Measurements from ENCODE around the gene GRIK5.
A peak's percentile ranks its signal among the peaks of the same experiment; 100 is the strongest.
"Not testable (repeated sequence)": the region's sequence is repeated elsewhere in the genome, so short reads cannot be mapped to it uniquely, and the experiment has no call there.

The GRIK5 gene

DNA sequence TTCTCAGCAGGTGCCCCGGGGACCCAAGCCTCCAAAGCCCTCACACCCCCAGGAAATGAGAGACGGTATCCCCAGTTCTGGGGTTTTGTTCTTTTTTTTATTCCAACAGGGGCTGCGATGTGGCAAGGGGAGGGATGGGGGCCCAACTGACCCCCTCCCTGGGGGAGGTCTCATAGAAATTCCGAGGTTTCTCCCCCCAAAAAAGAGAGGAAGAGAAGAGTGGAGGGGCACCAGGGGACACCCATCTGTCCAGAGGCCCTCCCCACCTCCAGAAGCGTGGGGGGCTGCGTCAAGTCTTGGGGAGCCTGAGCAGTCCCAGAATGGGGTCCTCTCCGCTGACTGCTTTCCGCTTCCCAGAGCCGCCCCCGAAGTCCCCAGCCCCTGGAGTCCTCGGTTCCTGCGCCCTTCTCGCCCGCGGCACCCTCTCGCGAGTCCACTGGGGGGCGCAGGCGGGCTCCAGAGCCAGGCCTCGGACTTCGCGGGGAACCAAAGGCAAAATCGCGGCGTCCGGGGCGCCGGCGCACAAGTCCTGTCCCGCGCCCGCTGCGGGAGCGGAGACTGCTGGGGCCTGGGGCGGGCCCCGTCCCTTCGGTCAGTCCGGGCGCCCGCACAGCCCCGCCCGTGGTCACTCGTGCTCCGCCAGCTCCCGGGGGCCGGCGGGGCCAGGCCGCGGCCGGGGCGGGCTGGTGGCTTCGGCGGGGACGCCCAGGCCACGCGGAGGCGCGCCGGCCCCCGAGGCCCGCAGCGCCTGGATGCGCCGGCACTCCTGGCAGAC lies 71.6 kb downstream of the GRIK5 start:
- Histone ChIP-seq H3K27me3 (ENCODE audit: control insufficient read depth, insufficient read depth, low read length) (peaks cover 72% of the 10 kb centered on the region), H3K9me3 (ENCODE audit: control insufficient read depth, low read depth, low read length) (no peaks in the 10 kb centered on the region), H3K4me3 (ENCODE audit: low read length) (peak overlapping the region; percentile 19), H3K27ac (ENCODE audit: low read length) (no peak overlapping the region), H3K4me1 (ENCODE audit: control insufficient read depth, low read depth, low read length) (peaks cover 8% of the 10 kb centered on the region), H3K9ac (ENCODE audit: low read length) (no peak overlapping the region), H3K36me3 (ENCODE audit: control insufficient read depth, low read depth, low read length) (peaks cover 2% of the 10 kb centered on the region)

DNA sequence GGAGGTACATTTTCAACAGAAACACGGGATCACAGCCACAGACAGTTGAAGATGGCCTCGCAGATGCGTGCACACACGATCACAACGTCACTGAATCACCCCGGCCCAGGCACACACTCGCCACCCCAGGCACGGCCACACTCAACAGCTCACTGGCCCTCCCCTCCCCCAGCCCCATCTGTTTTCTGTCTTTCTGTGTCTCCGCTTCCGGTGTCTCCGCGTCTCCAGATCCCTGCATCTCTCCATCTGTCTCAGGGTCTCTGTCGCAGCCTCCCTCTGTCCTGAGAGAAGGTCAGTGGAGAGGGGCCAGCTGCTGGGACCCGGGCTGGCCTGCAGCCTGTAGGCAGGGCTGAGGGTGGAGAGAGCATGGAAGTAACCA lies 72.2 kb downstream of the GRIK5 start:
- no peaks in the 10 kb centered on the region for H3K9me3 ChIP-seq (ENCODE audit: control insufficient read depth, low read depth, low read length)
- H3K27ac ChIP-seq (ENCODE audit: low read length): no peak overlapping the region
- H3K4me1 ChIP-seq (ENCODE audit: control insufficient read depth, low read depth, low read length): peaks cover 8% of the 10 kb centered on the region
- H3K9ac ChIP-seq (ENCODE audit: low read length): no peak overlapping the region
- peaks cover 77% of the 10 kb centered on the region for H3K27me3 ChIP-seq (ENCODE audit: control insufficient read depth, insufficient read depth, low read length)
- H3K4me3 ChIP-seq (ENCODE audit: low read length): peak overlapping the region; percentile 19
- peaks cover 2% of the 10 kb centered on the region for H3K36me3 ChIP-seq (ENCODE audit: control insufficient read depth, low read depth, low read length)

DNA sequence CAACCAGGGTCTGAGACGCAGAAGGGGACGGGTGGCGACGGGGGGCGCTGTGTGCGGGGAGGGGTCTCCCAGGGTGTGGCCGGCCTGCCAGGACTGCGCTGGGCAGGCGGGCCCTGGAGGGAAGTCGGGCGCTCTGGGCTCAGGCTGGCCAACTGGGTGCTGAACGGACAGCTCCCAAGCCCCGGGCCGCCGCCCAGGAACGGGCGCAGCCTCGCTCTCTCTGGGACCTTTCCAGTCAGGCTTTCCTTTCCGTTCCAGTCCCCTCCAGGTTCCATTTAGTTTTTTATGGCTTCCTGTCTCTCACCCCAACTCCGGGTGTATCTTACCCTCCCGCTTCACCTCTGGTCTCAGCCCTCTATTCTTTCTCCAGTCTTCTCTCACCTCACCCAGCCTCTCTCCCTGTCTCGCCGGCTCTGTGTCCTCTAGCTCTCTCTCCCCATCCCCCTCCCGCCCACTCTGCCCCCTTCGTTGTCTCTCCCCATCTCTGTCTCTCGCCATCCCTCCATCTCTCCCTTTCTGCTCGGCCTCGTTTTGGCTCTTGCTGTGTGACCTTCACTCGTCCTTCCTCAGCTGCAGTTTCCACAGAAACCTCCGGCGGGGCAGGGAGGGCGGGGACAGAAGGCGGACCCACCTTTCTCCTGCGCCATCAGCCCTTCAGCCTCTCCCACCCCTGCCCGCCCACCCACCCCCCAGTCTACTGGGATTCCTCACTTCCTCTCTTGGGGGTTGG lies 72.7 kb downstream of the GRIK5 start:
- Histone ChIP-seq H3K27me3 (ENCODE audit: control insufficient read depth, insufficient read depth, low read length) (peaks cover 77% of the 10 kb centered on the region), H3K9me3 (ENCODE audit: control insufficient read depth, low read depth, low read length) (no peaks in the 10 kb centered on the region), H3K27ac (ENCODE audit: low read length) (no peak overlapping the region), H3K4me1 (ENCODE audit: control insufficient read depth, low read depth, low read length) (peaks cover 8% of the 10 kb centered on the region), H3K36me3 (ENCODE audit: control insufficient read depth, low read depth, low read length) (peaks cover 2% of the 10 kb centered on the region), H3K4me3 (ENCODE audit: low read length) (peak overlapping the region; percentile 24), H3K9ac (ENCODE audit: low read length) (no peak overlapping the region)

DNA sequence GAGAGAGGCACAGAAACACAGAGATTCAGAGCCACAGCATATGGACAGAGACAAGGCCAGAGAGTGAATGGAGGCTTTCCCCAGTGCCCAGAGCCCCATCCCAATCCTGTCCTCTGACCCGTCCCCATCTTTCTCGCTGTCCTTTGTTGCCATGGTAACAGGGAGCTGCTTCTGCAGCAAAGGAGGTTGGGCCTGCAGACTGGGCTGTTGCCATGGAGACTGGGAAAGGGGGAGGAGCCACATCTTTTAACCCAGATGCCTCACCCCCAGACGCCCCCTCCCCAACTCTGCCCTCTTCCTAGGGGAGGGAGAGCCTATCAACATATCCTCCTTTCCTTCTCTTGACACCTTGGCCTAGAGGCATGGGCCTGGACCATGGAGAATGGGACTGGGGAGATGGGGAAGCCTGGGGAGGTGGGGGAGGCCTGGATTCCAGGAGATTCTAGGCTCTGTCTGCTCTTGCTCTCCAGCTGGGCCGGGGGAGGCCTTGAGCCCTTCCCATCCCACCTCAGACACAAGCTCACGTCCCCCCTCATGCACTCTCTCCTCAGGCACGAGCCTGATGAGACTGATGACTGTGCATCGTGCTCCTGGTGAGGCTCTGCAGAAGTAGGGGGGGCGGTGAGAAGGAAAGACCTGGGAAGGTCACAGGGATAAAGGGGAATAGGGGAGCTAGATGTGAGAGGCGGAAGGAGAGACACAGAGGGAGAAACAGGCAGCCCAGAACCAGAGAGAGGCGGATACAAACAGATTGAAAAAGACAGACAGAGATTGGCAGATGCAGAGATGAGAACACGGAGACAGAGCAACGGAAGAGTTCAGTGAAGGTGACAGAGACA lies 73.8 kb downstream of the GRIK5 start:
- peaks cover 8% of the 10 kb centered on the region for H3K4me1 ChIP-seq (ENCODE audit: control insufficient read depth, low read depth, low read length)
- H3K27me3 ChIP-seq (ENCODE audit: control insufficient read depth, insufficient read depth, low read length): peaks cover 71% of the 10 kb centered on the region
- no peaks in the 10 kb centered on the region for H3K36me3 ChIP-seq (ENCODE audit: control insufficient read depth, low read depth, low read length)
- H3K9me3 ChIP-seq (ENCODE audit: control insufficient read depth, low read depth, low read length): no peaks in the 10 kb centered on the region
- no peak overlapping the region for H3K4me3 ChIP-seq (ENCODE audit: low read length)
- no peak overlapping the region for H3K27ac ChIP-seq (ENCODE audit: low read length)
- no peak overlapping the region for H3K9ac ChIP-seq (ENCODE audit: low read length)

DNA sequence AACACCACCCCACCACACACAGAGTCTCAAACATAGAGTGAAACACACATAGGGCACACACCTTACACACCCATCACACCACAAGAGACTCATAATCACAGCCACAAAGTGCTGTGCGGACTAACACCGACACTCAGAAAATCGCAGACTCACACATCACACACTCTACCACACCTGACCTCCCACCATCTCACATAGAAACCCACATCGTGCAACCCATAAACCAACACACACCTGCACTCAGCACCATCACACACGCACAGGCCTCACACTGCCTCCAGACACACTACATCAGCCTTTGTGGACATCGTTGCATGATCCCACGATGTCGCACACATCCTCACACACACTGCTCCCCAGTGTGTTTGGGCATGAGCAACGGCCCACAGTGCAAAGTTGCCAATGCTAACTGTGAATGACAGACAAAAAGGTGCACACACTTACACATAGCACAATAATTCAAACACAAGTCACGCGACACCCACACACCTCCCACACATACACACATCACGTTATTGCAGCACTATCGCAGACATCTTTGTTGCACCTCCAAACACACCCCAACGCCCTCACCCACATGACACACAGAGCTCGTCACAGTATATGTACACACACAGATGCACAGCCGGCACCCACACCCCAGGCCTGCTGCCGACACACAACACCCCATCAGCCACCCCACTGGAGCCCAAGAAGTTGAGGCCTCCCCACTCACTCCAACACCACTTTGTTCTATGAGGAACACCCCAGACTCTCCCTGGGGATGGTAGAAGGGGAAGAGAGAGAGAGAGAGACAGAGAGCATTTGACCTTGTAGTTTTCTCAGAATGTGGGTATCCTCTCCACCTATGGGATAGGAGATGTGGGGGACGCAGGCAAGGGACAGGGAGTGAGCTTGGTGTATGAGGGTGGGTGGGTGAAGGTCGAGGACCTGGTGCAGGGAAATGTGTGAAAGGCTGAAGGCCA lies 74.7 kb downstream of the GRIK5 start:
- Histone ChIP-seq H3K4me3 (ENCODE audit: low read length) (no peak overlapping the region), H3K36me3 (ENCODE audit: control insufficient read depth, low read depth, low read length) (no peaks in the 10 kb centered on the region), H3K27me3 (ENCODE audit: control insufficient read depth, insufficient read depth, low read length) (peaks cover 62% of the 10 kb centered on the region), H3K9ac (ENCODE audit: low read length) (no peak overlapping the region), H3K9me3 (ENCODE audit: control insufficient read depth, low read depth, low read length) (no peaks in the 10 kb centered on the region), H3K27ac (ENCODE audit: low read length) (no peak overlapping the region), H3K4me1 (ENCODE audit: control insufficient read depth, low read depth, low read length) (peaks cover 8% of the 10 kb centered on the region)

DNA sequence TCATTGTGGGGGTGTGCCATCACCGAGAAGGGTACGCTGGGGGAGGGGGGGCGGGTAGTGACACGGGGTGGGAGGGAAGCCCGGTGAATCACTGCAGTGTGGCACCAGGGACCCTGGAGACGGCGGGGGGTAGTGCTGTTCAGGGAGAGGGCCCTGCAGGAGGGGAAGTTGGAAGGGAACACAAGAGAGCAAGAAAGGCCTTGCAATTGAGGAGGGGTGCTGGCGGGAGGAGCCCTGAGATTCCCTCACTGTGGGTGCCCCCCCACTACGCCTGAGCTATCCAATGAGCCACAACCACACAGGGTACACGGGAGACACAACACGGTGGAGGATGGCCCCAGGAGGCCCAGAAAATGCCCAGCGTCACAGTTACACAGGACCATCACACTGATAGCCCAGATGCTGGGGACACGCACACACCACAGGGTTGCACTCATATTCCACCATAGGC lies 75.5 kb downstream of the GRIK5 start:
- Histone ChIP-seq H3K27me3 (ENCODE audit: control insufficient read depth, insufficient read depth, low read length) (peaks cover 54% of the 10 kb centered on the region), H3K9ac (ENCODE audit: low read length) (no peak overlapping the region), H3K27ac (ENCODE audit: low read length) (no peak overlapping the region), H3K4me1 (ENCODE audit: control insufficient read depth, low read depth, low read length) (peaks cover 8% of the 10 kb centered on the region), H3K9me3 (ENCODE audit: control insufficient read depth, low read depth, low read length) (no peaks in the 10 kb centered on the region), H3K36me3 (ENCODE audit: control insufficient read depth, low read depth, low read length) (no peaks in the 10 kb centered on the region), H3K4me3 (ENCODE audit: low read length) (no peak overlapping the region)

DNA sequence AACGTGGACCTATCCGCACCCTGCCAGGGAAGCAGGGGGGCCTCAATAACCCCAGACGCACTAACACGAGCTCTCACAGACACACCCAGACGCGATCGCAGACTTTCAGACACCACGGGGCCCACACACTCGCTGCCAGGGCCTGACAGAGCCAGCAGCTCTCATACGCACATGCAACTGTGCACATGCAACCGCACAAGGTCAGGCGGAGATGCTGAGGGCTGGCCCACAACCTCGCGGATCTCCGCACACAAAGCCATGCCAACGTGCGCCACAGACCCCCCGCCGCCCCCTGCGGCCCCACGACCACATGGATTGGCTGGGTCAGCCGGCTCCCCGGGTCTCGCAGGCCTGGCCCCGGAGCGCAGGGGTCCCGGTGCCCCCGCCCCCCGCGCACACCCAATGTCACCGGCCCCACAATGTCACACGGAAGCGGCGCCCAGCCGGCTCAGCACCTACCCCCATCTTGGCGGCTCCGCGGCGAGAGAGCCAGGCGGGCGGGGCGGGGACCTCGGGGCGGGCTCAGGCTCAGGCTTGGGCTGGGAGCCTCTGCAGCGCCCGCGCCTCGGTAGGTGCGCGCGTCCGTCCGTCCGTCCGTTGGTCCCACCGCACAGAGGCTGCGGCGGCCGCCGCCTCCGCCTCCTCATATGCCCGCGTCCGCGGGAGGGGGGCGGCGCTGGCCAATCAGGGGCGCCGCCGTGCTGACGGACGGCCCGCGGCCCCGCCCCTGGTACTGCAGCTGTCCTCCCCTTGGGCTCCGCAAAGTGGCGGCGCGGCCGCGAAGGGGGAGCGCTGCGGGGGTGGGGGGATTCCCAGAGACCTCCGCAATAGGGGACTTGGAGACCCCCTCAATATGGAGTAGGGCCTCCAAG lies 76.2 kb downstream of the GRIK5 start, which contains the start of gene ATP1A3:
TSS of gene ATP1A3 (minus strand) at position 619 of the 872 bp plus-strand sequence. CDS start at position 465, 154 bp downstream.
- Histone ChIP-seq H3K27me3 (ENCODE audit: control insufficient read depth, insufficient read depth, low read length) (peaks cover 48% of the 10 kb centered on the region), H3K27ac (ENCODE audit: low read length) (no peak within 1 kb of the TSS), H3K4me1 (ENCODE audit: control insufficient read depth, low read depth, low read length) (peaks cover 5% of the 10 kb centered on the region), H3K9me3 (ENCODE audit: control insufficient read depth, low read depth, low read length) (no peaks in the 10 kb centered on the region), H3K9ac (ENCODE audit: low read length) (peak within 1 kb of the TSS; percentile 47), H3K36me3 (ENCODE audit: control insufficient read depth, low read depth, low read length) (no peaks in the 10 kb centered on the region), H3K4me3 (ENCODE audit: low read length) (peak within 1 kb of the TSS; percentile 76)

DNA sequence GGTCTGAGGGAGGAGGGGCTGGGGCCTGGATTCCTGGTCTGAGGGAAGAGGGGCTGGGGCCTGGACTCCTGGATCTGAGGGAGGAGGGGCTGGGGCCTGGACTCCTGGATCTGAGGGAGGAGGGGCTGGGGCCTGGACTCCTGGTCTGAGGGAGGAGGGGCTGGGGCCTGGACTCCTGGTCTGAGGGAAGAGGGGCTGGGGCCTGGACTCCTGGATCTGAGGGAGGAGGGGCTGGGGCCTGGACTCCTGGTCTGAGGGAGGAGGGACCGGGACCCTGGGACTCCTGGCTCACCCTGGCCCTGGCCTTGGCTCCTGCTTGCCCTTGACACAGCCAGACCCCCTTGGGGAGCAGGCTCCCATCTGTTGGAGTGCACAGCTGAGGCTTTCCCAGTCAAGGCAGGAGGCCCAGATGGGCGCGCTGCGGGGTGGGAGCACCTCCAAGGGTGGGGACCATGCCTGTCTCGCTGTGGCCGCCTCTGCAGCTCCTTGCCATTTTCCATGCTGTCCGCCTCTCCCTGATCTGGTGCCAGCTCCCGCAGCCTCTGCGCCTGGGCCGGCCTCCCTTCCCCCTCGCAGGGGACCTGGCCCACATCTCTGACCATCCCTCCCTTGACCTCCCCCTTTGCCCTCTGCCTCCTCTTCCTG lies 78.0 kb downstream of the GRIK5 start:
- peaks cover 34% of the 10 kb centered on the region for H3K27me3 ChIP-seq (ENCODE audit: control insufficient read depth, insufficient read depth, low read length)
- H3K4me1 ChIP-seq (ENCODE audit: control insufficient read depth, low read depth, low read length); H3K36me3 ChIP-seq (ENCODE audit: control insufficient read depth, low read depth, low read length); H3K9me3 ChIP-seq (ENCODE audit: control insufficient read depth, low read depth, low read length); H3K9ac ChIP-seq (ENCODE audit: low read length); H3K27ac ChIP-seq (ENCODE audit: low read length); H3K4me3 ChIP-seq (ENCODE audit: low read length): not testable (repeated sequence)

DNA sequence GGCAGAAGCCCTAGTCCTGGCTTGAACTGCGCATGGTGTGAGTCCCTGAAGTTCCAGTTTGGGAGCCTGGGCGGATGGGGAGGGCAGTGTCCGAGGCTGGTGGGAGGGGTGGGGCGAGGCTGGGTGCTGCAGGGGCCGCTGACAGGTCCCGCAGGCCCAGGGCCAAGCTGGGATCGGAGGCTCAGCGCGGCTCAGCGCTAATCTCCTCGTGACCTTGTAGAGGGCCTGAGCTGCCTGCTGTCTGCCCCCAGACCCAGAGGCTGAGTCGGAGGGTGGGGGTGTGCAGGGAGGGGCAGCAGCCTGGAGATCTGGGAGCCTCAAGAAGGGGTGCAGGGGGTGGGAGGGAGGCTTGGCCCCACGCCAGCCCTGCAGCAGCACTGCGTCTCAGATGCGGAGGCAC lies 79.0 kb downstream of the GRIK5 start:
- H3K4me3 ChIP-seq (ENCODE audit: low read length): no peak overlapping the region
- H3K36me3 ChIP-seq (ENCODE audit: control insufficient read depth, low read depth, low read length): peaks cover 11% of the 10 kb centered on the region
- no peaks in the 10 kb centered on the region for H3K4me1 ChIP-seq (ENCODE audit: control insufficient read depth, low read depth, low read length)
- H3K27ac ChIP-seq (ENCODE audit: low read length): no peak overlapping the region
- no peak overlapping the region for H3K9ac ChIP-seq (ENCODE audit: low read length)
- peaks cover 24% of the 10 kb centered on the region for H3K27me3 ChIP-seq (ENCODE audit: control insufficient read depth, insufficient read depth, low read length)
- no peaks in the 10 kb centered on the region for H3K9me3 ChIP-seq (ENCODE audit: control insufficient read depth, low read depth, low read length)

DNA sequence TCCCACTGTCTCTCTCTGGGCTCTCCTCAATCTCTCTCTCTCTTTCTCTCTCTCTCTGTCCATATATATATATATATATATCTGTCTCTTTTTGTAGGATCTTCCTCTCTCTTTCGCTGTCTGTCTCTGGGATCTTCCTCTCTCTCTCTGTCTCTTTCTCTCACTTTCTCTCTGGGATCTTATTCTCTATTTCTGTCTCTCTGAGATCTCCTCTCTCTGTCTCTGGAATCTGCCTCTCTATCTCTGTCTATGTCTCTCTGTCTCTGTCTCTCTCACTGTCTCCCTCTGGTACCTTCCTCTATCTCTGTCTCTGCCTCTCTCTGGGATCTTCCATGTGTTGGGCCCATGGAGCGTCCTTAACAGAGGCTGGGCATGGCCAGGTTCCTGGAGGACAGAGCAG lies 79.4 kb downstream of the GRIK5 start:
- Histone ChIP-seq H3K9me3 (ENCODE audit: control insufficient read depth, low read depth, low read length) (no peaks in the 10 kb centered on the region), H3K4me1 (ENCODE audit: control insufficient read depth, low read depth, low read length) (no peaks in the 10 kb centered on the region), H3K4me3 (ENCODE audit: low read length) (no peak overlapping the region), H3K9ac (ENCODE audit: low read length) (no peak overlapping the region), H3K27me3 (ENCODE audit: control insufficient read depth, insufficient read depth, low read length) (peaks cover 20% of the 10 kb centered on the region), H3K27ac (ENCODE audit: low read length) (no peak overlapping the region), H3K36me3 (ENCODE audit: control insufficient read depth, low read depth, low read length) (peaks cover 11% of the 10 kb centered on the region)

Data from iPS-18a (cell line).